Thyroid gland (tissue), 4 donors: ENCODE data around the gene CDK10. TPM values are rescaled to one million over a fixed set of nuclear protein-coding genes. Genes with fewer than 3 reads are reported as not detected.

Experiments
- DNase-seq, 2 donors: peaks; one replicate each; pipeline ENCODE4 v3.0.0-alpha.2; 2019
- H3K27ac ChIP-seq, 3 donors: fragments of 200-600 bp; sonication (generic); 1 replicate in 2 of 3; 2 replicates in 1 of 3; pipeline ENCODE4 v1.5.1; 2016 to 2019; ENCODE audit warnings: mild to moderate bottlenecking in 1 of 3, moderate library complexity in 1 of 3
- H3K27me3 ChIP-seq: fragments of 200-600 bp; sonication (generic); one replicate; pipeline ENCODE4 v1.5.1; 2019
- H3K36me3 ChIP-seq, 2 donors: fragments of 200-600 bp; sonication (generic); one replicate each; pipeline ENCODE4 v1.5.1; 2016 to 2019
- H3K4me1 ChIP-seq, 2 donors: fragments of 200-600 bp; sonication (generic); one replicate each; pipeline ENCODE4 v1.5.1; 2017 to 2019
- H3K4me3 ChIP-seq, 3 donors: fragments of 200-600 bp; sonication (generic); replicated peaks in 1 of 3; 1 replicate in 2 of 3; 2 replicates in 1 of 3; pipeline ENCODE4 v1.5.1; 2016; ENCODE audit warnings: mild to moderate bottlenecking in 1 of 3
- H3K9me3 ChIP-seq: fragments of 200-600 bp; sonication (generic); one replicate; pipeline ENCODE4 v1.5.1; 2017
- POLR2A ChIP-seq, 2 donors: fragments of 450-650 bp; IDR thresholded peaks; one replicate each; pipeline ENCODE4 v1.6.1; 2017; ENCODE audit warnings: antibody characterized with exemption in 2 of 2, mild to moderate bottlenecking in 2 of 2, moderate library complexity in 1 of 2
- WGBS, 2 donors: methylation state at CpG; one replicate each; pipeline ENCODE4 v1.1.5; 2017; 5-methylcytosine and 5-hydroxymethylcytosine counted together
- intact Hi-C: fragments of 100-400 bp; cut with DNase I; formaldehyde crosslinking; loops from one replicate; pipeline ENCODE4 v1.15.1; 2023
- total RNA-seq, 4 donors: library from RNA; depleted of rRNA; stranded (reverse); fragments of >200 nt; gene quantifications; one replicate each; pipeline ENCODE4 v1.2.3, GENCODE V29; 2016
- TF ChIP-seq, protein P1 (sequence below), 6 experiments: fragments of 200-600 bp in 3 of 6; fragments of 450-650 bp in 3 of 6; sonication (generic) in 3 of 6; IDR thresholded peaks; one replicate each; pipeline ENCODE4 v1.5.1; 2016 to 2019; ENCODE audit warnings: antibody characterized with exemption in 6 of 6, mild to moderate bottlenecking in 2 of 6, inconsistent platforms in 1 of 6, moderate library complexity in 1 of 6

CDK10 gene
- total RNA-seq, 4 donors from 2014 or later, result 88.7 to 109 (median 91.3) TPM

DNA sequence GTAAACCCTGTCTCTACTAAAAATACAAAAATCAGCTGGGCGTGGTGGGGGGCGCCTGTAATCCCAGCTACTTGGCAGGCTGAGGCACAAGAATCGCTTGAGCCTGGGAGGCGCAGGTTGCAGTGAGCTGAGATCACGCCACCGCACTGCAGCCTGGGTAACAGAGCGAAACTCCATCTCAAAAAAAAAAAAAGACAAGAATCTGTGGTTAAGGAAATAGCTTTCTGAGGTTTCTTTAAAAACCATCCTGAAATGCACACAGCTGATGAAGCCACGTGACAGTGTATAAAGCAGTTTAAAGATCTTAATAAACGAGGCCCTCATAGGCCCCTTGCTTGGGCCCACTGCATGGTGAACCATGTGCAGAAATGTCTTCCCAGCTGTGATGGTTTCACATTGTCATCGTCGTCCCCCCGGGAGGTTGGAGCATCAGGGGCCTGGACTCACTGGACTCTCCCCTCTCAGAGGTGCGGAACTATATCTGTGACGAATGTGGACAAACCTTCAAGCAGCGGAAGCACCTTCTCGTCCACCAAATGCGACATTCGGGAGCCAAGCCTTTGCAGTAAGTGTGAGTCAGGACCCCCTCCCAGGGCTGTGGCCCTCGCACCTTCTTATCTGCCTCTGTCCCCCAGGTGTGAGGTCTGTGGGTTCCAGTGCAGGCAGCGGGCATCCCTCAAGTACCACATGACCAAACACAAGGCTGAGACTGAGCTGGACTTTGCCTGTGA lies 51.0 kb downstream of the CDK10 start:
- intact Hi-C loops, result no loop called here
- peaks cover 68 to 71% of the 10 kb centered on the region in 2 donors for H3K36me3 ChIP-seq
- TF ChIP-seq, protein P1, sequence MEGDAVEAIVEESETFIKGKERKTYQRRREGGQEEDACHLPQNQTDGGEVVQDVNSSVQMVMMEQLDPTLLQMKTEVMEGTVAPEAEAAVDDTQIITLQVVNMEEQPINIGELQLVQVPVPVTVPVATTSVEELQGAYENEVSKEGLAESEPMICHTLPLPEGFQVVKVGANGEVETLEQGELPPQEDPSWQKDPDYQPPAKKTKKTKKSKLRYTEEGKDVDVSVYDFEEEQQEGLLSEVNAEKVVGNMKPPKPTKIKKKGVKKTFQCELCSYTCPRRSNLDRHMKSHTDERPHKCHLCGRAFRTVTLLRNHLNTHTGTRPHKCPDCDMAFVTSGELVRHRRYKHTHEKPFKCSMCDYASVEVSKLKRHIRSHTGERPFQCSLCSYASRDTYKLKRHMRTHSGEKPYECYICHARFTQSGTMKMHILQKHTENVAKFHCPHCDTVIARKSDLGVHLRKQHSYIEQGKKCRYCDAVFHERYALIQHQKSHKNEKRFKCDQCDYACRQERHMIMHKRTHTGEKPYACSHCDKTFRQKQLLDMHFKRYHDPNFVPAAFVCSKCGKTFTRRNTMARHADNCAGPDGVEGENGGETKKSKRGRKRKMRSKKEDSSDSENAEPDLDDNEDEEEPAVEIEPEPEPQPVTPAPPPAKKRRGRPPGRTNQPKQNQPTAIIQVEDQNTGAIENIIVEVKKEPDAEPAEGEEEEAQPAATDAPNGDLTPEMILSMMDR (IDR thresholded peaks at IDR 0.05), result no peak
- no peak for TF ChIP-seq POLR2A (IDR thresholded peaks at IDR 0.05)
- H3K9me3 ChIP-seq, result no peaks in the 10 kb centered on the region
- no peak overlapping the region for H3K4me3 ChIP-seq
- no peak overlapping the region for H3K27ac ChIP-seq
- 91 to 95% methylated on average over 18 of the region's 20 CpGs for WGBS, 2 donors
- no peaks in the 10 kb centered on the region for H3K27me3 ChIP-seq
- DNase-seq, result no peak
- no peaks in the 10 kb centered on the region for H3K4me1 ChIP-seq

DNA sequence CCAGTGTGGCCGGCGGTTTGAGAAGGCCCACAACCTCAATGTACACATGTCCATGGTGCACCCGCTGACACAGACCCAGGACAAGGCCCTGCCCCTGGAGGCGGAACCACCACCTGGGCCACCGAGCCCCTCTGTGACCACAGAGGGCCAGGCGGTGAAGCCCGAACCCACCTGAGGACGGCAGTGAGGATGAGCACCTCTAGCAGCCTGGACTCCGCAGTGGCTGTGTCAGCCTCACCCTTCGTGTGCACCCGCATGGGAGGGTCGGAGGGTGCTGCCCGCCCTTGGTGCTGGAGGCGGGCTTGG lies 51.5 kb downstream of the CDK10 start:
- 96 to 98% methylated on average over 9 to 14 of the region's 14 CpGs for WGBS, 2 donors
- intact Hi-C loops, result no loop called here
- no peak overlapping the region for H3K4me3 ChIP-seq
- H3K4me1 ChIP-seq, result no peaks in the 10 kb centered on the region
- peaks cover 63 to 70% of the 10 kb centered on the region in 2 donors for H3K36me3 ChIP-seq
- no peak for TF ChIP-seq POLR2A (IDR thresholded peaks at IDR 0.05)
- TF ChIP-seq, protein P1 (IDR thresholded peaks at IDR 0.05), result no peak
- no peaks in the 10 kb centered on the region for H3K9me3 ChIP-seq
- no peaks in the 10 kb centered on the region for H3K27me3 ChIP-seq
- DNase-seq, result no peak
- no peak overlapping the region for H3K27ac ChIP-seq

DNA sequence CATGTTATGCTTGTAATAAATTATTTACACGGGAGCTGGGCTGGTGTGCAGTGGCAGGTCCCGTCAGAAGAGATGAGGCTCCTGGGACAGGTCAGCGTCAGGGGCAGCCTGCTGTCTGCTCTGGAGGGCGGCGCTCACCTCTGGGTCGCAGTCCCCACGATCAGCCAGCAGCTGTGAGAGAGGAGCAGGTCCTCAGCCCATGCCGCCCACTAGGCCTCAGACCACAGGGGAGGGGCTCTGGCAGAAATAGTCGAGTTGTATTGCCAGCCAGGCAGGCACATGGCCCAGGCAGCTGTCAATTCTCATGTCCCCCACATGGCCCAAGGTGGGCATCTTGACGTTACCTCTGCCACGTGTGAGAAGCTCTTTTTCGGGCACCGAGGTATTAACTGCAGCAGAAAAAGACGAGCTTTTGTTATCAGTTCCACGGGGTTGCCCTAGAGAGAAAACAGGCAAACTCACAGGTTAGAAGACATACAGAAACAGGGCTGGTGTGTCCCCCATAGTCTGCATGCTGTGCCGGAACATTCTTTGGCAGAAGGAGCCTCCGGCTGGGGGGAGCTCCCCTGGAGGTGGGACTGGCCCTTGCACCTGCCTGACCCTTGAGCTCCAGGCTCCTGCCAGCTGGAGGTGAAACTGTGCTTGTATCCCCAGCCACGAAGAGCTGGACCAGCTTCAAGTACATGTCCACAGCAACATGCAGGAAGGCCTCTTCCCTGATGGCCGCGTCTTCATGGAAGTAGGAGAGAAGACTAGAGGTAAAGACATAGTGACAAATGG lies 52.2 kb downstream of the CDK10 start:
- intact Hi-C loops, result no loop called here
- DNase-seq, result no peak
- no peak overlapping the region for H3K27ac ChIP-seq
- peaks cover 56 to 63% of the 10 kb centered on the region in 2 donors for H3K36me3 ChIP-seq
- no peaks in the 10 kb centered on the region for H3K27me3 ChIP-seq
- TF ChIP-seq, protein P1 (IDR thresholded peaks at IDR 0.05), result no peak
- TF ChIP-seq POLR2A (IDR thresholded peaks at IDR 0.05), result no peak
- no peak overlapping the region for H3K4me3 ChIP-seq
- WGBS, 2 donors, result 89 to 94% methylated on average over 11 to 20 of the region's 20 CpGs
- no peaks in the 10 kb centered on the region for H3K4me1 ChIP-seq
- no peaks in the 10 kb centered on the region for H3K9me3 ChIP-seq

DNA sequence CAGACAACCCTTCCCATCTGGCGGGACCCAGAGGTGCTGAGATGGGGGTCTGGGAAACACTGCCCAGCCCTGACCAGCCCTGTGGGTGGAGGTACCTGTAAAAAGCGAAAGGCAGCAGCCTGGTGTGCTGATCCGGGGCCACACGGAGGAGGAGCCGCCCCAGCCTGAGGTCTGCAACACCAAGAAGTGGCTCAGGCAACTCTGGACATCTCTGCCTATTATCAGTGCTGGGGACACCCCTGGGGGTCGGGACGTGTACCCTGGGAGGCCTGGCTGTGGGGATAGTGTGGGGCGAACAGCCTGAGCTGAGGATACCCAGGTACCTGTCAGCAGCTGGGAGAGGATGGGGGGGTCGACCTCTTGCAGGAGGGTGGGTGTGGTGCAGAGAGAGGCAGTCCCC lies 52.9 kb downstream of the CDK10 start:
- Histone ChIP-seq H3K27me3 (no peaks in the 10 kb centered on the region), H3K4me1 (no peaks in the 10 kb centered on the region), H3K4me3 (no peak overlapping the region), H3K36me3 (peaks cover 49 to 56% of the 10 kb centered on the region in 2 donors), H3K27ac (no peak overlapping the region), H3K9me3 (no peaks in the 10 kb centered on the region)
- DNase-seq, result no peak
- 97 to 100% methylated on average over 2 to 9 of the region's 9 CpGs for WGBS, 2 donors
- intact Hi-C loops, result no loop called here
- TF ChIP-seq, protein P1 (IDR thresholded peaks at IDR 0.05), result no peak
- no peak for TF ChIP-seq POLR2A (IDR thresholded peaks at IDR 0.05)
